K562 (cell line): ENCODE results near the gene SV2C. TPM values are rescaled to one million over a fixed set of nuclear protein-coding genes. Genes with fewer than 3 reads are reported as not detected.

Experiments used
- ATAC-seq: fragments of 200-7000 bp; cut with Tn5 transposase; 3 replicates; pipeline ENCODE4 v1.9.1; 2020; ENCODE audit warnings: moderate library complexity
- BruUV-seq: library from RNA; stranded (reverse); fragments of 400-500 nt; replicated peaks from 2 replicates; lab custom pipeline; 2021; lab: Mats Ljungman, UMichigan
- CTCF ChIA-PET: fragments of 300-600 bp; formaldehyde crosslinking; extraction: SDS; loops from one replicate; lab custom pipeline; 2021; ENCODE audit warnings: low intra/inter-chr PET ratio; lab: Yijun Ruan, JAX
- POLR2A ChIA-PET: fragments of 300-600, 350-650 bp; sonication (Branson Sonifier 250); formaldehyde crosslinking; extraction: SDS; loops from one replicate; lab custom pipeline; 2021; ENCODE audit warnings: antibody characterized with exemption, inconsistent platforms; lab: Yijun Ruan, JAX
- DNase-seq, 4 experiments: peaks; one replicate each; pipeline versions ENCODE4 v3.0.0 to v3.0.0-alpha.2; 2011 to 2018; ENCODE audit warnings: low spot score in 3 of 4, mixed read lengths in 3 of 4; ENCODE audit errors: extremely low read depth in 1 of 4
- FAIRE-seq: peaks from 2 replicates; lab custom pipeline; 2011; peaks lifted over from hg19 to GRCh38; lab: Jason Lieb, UNC
- H2AFZ ChIP-seq: 2 replicates; pipeline ENCODE4 v1.6.0; 2011; ENCODE audit warnings: low read depth, low read length, control low read depth, inconsistent platforms
- H3K27ac ChIP-seq: fragments of 200-600 bp; 3 replicates; pipeline ENCODE4 v1.8.0; 2011; ENCODE audit warnings: low read depth, mild to moderate bottlenecking, control low read depth, inconsistent platforms, low read length, moderate library complexity, mixed read lengths; ENCODE audit errors: extremely low read depth
- H3K27me3 ChIP-seq, 2 experiments: fragments of 300-600 bp in 1 of 2; 2 replicates in 1 of 2; 3 replicates in 1 of 2; pipeline versions ENCODE4 v1.6.0 to v1.8.0; 2011; ENCODE audit warnings: inconsistent platforms in 2 of 2, low read length in 2 of 2, mild to moderate bottlenecking in 1 of 2, mixed read lengths in 1 of 2, moderate library complexity in 1 of 2; ENCODE audit not compliant: control insufficient read depth in 2 of 2, insufficient read depth in 2 of 2
- H3K36me3 ChIP-seq: fragments of 300-600 bp; 3 replicates; pipeline ENCODE4 v1.8.0; 2011; ENCODE audit warnings: mild to moderate bottlenecking, low read length, inconsistent platforms; ENCODE audit not compliant: control insufficient read depth, insufficient read depth
- H3K4me1 ChIP-seq, 2 experiments: fragments of 200-600 bp in 1 of 2; replicated peaks in 1 of 2; 2 replicates in 1 of 2; 3 replicates in 1 of 2; pipeline versions ENCODE4 v1.5.1 to v1.8.0; 2011; ENCODE audit warnings: inconsistent platforms in 2 of 2, low read length in 2 of 2, mild to moderate bottlenecking in 1 of 2, mixed read lengths in 1 of 2, moderate library complexity in 1 of 2; ENCODE audit not compliant: control insufficient read depth in 2 of 2, insufficient read depth in 2 of 2
- H3K4me2 ChIP-seq: 2 replicates; pipeline ENCODE4 v1.6.1; 2011; ENCODE audit warnings: low read length, control low read depth, inconsistent platforms, mixed read lengths; ENCODE audit not compliant: insufficient read depth
- H3K4me3 ChIP-seq: fragments of 200-600 bp; sonication (generic), shearing (Covaris generic); 2 replicates; pipeline ENCODE4 v1.5.1; 2016; ENCODE audit warnings: control low read depth, inconsistent platforms
- H3K79me2 ChIP-seq: fragments of 200-600 bp; 3 replicates; pipeline ENCODE4 v1.8.0; 2011; ENCODE audit warnings: low read length, inconsistent platforms; ENCODE audit not compliant: control insufficient read depth, insufficient read depth
- H3K9ac ChIP-seq, 2 experiments: 2 replicates each; pipeline versions ENCODE4 v1.6.0 to v1.6.1; 2011; ENCODE audit warnings: low read depth in 2 of 2, low read length in 2 of 2, control low read depth in 1 of 2, inconsistent platforms in 1 of 2, mild to moderate bottlenecking in 1 of 2, mixed read lengths in 1 of 2; ENCODE audit not compliant: insufficient read depth in 1 of 2
- H3K9me1 ChIP-seq: one replicate; pipeline ENCODE4 v1.6.0; 2011; ENCODE audit warnings: inconsistent platforms, mild to moderate bottlenecking, low read length, moderate library complexity; ENCODE audit not compliant: control insufficient read depth, insufficient read depth
- H3K9me3 ChIP-seq: replicated peaks from 2 replicates; pipeline ENCODE4 v1.5.1; 2011; ENCODE audit warnings: low read depth, low read length, inconsistent platforms; ENCODE audit not compliant: control insufficient read depth, insufficient read depth
- H4K20me1 ChIP-seq: replicated peaks from 2 replicates; pipeline ENCODE4 v1.6.1; 2011; ENCODE audit warnings: low read length, inconsistent platforms, mixed read lengths; ENCODE audit not compliant: control insufficient read depth, insufficient read depth
- CBFA2T2 ChIP-seq: fragments of 450-650 bp; conservative IDR thresholded peaks from 2 replicates; pipeline ENCODE4 v1.6.1; 2017; ENCODE audit warnings: mild to moderate bottlenecking
- CBFB ChIP-seq: sonication (generic); formaldehyde crosslinking; IDR thresholded peaks from 2 replicates; pipeline ENCODE4 v1.4.0; 2020; ENCODE audit warnings: mild to moderate bottlenecking, missing genetic modification reagents
- E2F3 ChIP-seq: fragments of 250-450 bp; sonication (Bioruptor Pico); IDR thresholded peaks from 2 replicates; pipeline ENCODE4 v1.4.0; 2020; ENCODE audit warnings: mild to moderate bottlenecking
- MECOM ChIP-seq: fragments of 250-450 bp; sonication (Bioruptor Pico); IDR thresholded peaks from 2 replicates; pipeline ENCODE4 v1.8.0; 2022; ENCODE audit warnings: inconsistent platforms
- MEF2D ChIP-seq: conservative IDR thresholded peaks from 2 replicates; pipeline ENCODE4 v1.6.1; 2016; ENCODE audit warnings: low read depth, missing genetic modification characterization, missing compliant biosample characterization
- SMARCE1 ChIP-seq: fragments of 450-650 bp; IDR thresholded peaks from 2 replicates; pipeline ENCODE4 v1.7.1; 2016; ENCODE audit warnings: mild to moderate bottlenecking
- TCF3 ChIP-seq: sonication (generic); formaldehyde crosslinking; IDR thresholded peaks from 2 replicates; pipeline ENCODE4 v1.4.0; 2020; ENCODE audit warnings: mild to moderate bottlenecking, missing genetic modification reagents
- WGBS: fragments of 100-300 bp; shearing (Covaris generic); methylation state at CpG from one replicate; pipeline ENCODE4 v1.1.6; 2016; ENCODE audit warnings: low coverage, mixed read lengths; ENCODE audit not compliant: insufficient coverage; ENCODE audit errors: missing lambda C conversion rate; 5-methylcytosine and 5-hydroxymethylcytosine counted together
- in situ Hi-C: fragments of 300-500 bp; cut with MboI; formaldehyde crosslinking; loops from 4 replicates; pipeline ENCODE4 v1.15.0; 2018; ENCODE audit warnings: inconsistent platforms, mixed read lengths
- intact Hi-C: fragments of 100-400 bp; cut with micrococcal nuclease; formaldehyde crosslinking; loops from 2 replicates; pipeline ENCODE4 v1.14.2; 2022
- polyA plus RNA-seq, 8 experiments: library from polyadenylated mRNA; depleted of rRNA in 4 of 8; stranded (reverse) in 5 of 8; unstranded in 3 of 8; fragments of >200 nt; fragmentation: Nextera tagmentation in 2 of 8; fragmentation: Illumina TruSeq in 1 of 8; extraction: Ambion mirVana in 2 of 8; extraction: Trizol in 1 of 8; gene quantifications; 2 replicates each; pipeline versions ENCODE4 v1.2.1 to v1.2.3, GENCODE V29; 2011 to 2014; ENCODE audit warnings: inconsistent platforms in 1 of 8, missing spikeins in 1 of 8
- total RNA-seq, 7 experiments: library from RNA; depleted of rRNA in 6 of 7; stranded (reverse); fragments of >200 nt in 6 of 7; fragmentation: Illumina TruSeq in 2 of 7; extraction: Trizol in 2 of 7; gene quantifications; 2 replicates each; pipeline versions ENCODE4 v1.2.1 to v1.2.3, GENCODE V29; 2011 to 2021; ENCODE audit warnings: low replicate concordance in 1 of 7
- TF ChIP-seq, protein P1 (sequence below): fragments of 450-650 bp; IDR thresholded peaks from 2 replicates; pipeline ENCODE4 v1.6.1; 2018; ENCODE audit not compliant: partially characterized antibody
- TF ChIP-seq, protein P2 (sequence below): IDR thresholded peaks from 2 replicates; pipeline ENCODE4 v1.6.1; 2016; ENCODE audit warnings: missing genetic modification characterization, missing compliant biosample characterization

Gene SV2C
- total and polyA plus RNA-seq, 9 of the 15 experiments (the other 6 are each of a cell fraction or from before 2014, with no cell fraction given): 0.05 TPM; not detected in 8

DNA sequence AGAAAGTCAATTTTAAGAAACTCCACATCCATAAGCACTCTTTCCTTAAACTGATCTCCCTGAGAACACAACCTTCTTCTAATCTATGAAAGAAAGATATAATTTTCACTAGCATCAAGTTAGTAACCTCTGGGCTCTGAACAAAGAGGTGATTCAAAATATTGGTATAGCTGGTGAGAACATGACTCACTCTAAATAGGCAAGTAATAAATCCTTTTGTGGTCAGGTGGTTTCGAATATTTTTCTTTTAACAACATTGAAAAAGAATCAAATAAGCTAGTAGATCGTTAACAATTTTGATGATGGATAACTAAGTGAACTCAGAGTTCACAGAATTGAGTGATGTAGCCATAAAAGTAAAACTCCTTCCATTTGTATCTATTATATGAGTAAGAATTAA is 169.3 kb downstream of the SV2C start:
- DNase-seq: no peak
- no peaks in the 10 kb centered on the region for H4K20me1 ChIP-seq
- H3K36me3 ChIP-seq: no peaks in the 10 kb centered on the region
- no peak overlapping the region for H3K9ac ChIP-seq
- no peak for ATAC-seq
- no peak overlapping the region for H3K4me2 ChIP-seq
- no peak overlapping the region for H3K4me3 ChIP-seq
- in situ Hi-C loops (no loop called here), intact Hi-C loops (loop anchor here (10.0 kb wide), 1 partner anchor 1578 kb away; no protein-coding TSS in a partner anchor)
- no peak overlapping the region for H3K27ac ChIP-seq
- no peaks in the 10 kb centered on the region for H3K9me3 ChIP-seq
- no peak overlapping the region for H2AFZ ChIP-seq
- no peaks in the 10 kb centered on the region for H3K9me1 ChIP-seq
- no peak for FAIRE-seq
- H3K27me3 ChIP-seq: peaks cover 0 to 14% of the 10 kb centered on the region in 2 experiments; a peak in 2 of 5 replicates
- TF ChIP-seq E2F3 (CRISPR knock-in tag) (no peak), CBFB (CRISPR knock-in tag) (no peak), MEF2D (tag) (no peak), TCF3 (CRISPR knock-in tag) (no peak), SMARCE1 (no peak), CBFA2T2 (no peak), MECOM (CRISPR knock-in tag) (no peak)
- TF ChIP-seq, protein P1, sequence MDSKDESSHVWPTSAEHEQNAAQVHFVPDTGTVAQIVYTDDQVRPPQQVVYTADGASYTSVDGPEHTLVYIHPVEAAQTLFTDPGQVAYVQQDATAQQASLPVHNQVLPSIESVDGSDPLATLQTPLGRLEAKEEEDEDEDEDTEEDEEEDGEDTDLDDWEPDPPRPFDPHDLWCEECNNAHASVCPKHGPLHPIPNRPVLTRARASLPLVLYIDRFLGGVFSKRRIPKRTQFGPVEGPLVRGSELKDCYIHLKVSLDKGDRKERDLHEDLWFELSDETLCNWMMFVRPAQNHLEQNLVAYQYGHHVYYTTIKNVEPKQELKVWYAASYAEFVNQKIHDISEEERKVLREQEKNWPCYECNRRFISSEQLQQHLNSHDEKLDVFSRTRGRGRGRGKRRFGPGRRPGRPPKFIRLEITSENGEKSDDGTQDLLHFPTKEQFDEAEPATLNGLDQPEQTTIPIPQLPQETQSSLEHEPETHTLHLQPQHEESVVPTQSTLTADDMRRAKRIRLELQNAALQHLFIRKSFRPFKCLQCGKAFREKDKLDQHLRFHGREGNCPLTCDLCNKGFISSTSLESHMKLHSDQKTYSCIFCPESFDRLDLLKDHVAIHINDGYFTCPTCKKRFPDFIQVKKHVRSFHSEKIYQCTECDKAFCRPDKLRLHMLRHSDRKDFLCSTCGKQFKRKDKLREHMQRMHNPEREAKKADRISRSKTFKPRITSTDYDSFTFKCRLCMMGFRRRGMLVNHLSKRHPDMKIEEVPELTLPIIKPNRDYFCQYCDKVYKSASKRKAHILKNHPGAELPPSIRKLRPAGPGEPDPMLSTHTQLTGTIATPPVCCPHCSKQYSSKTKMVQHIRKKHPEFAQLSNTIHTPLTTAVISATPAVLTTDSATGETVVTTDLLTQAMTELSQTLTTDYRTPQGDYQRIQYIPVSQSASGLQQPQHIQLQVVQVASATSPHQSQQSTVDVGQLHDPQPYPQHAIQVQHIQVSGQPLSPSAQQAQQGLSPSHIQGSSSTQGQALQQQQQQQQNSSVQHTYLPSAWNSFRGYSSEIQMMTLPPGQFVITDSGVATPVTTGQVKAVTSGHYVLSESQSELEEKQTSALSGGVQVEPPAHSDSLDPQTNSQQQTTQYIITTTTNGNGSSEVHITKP: no peak
- TF ChIP-seq, protein P2, sequence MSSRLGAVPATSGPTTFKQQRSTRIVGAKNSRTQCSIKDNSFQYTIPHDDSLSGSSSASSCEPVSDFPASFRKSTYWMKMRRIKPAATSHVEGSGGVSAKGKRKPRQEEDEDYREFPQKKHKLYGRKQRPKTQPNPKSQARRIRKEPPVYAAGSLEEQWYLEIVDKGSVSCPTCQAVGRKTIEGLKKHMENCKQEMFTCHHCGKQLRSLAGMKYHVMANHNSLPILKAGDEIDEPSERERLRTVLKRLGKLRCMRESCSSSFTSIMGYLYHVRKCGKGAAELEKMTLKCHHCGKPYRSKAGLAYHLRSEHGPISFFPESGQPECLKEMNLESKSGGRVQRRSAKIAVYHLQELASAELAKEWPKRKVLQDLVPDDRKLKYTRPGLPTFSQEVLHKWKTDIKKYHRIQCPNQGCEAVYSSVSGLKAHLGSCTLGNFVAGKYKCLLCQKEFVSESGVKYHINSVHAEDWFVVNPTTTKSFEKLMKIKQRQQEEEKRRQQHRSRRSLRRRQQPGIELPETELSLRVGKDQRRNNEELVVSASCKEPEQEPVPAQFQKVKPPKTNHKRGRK (tag): no peak
- POLR2A ChIA-PET: interaction anchor here (0.6 kb wide), 1 partner anchor 911 kb away, joined by 3 read pairs; no protein-coding TSS in a partner anchor
- no peaks in the 10 kb centered on the region for H3K4me1 ChIP-seq
- 0% methylated on average over 2 of the region's 2 CpGs for WGBS
- BruUV-seq: no TSS peak
- CTCF ChIA-PET: no interaction called here
- no peaks in the 10 kb centered on the region for H3K79me2 ChIP-seq
